Neural cell (in vitro differentiated cells): ENCODE measurements around the gene CLIP3.

Source experiments
- EP300 ChIP-seq: fragments of 450-650 bp; conservative IDR thresholded peaks from 2 replicates; pipeline ENCODE4 v1.6.1; 2014; ENCODE audit warnings: antibody characterized with exemption, mild to moderate bottlenecking, moderate library complexity; ENCODE audit not compliant: poor library complexity, severe bottlenecking
- EZH2 ChIP-seq: fragments of 200-600, 300-800 bp; shearing (Covaris generic), sonication (generic); IDR thresholded peaks from 2 replicates; pipeline ENCODE4 v1.6.1; 2014; ENCODE audit warnings: antibody characterized with exemption, low read length, borderline replicate concordance, mild to moderate bottlenecking; ENCODE audit not compliant: insufficient read depth, poor library complexity, severe bottlenecking
- POLR2AphosphoS5 ChIP-seq: IDR thresholded peaks from 2 replicates; pipeline ENCODE4 v1.6.1; 2012
- RAD21 ChIP-seq: fragments of 450-650 bp; conservative IDR thresholded peaks from 2 replicates; pipeline ENCODE4 v1.6.1; 2014; ENCODE audit warnings: antibody characterized with exemption, mild to moderate bottlenecking, moderate library complexity
- TAF1 ChIP-seq: IDR thresholded peaks from 2 replicates; pipeline ENCODE4 v1.6.1; 2012; ENCODE audit warnings: low read depth
- TF ChIP-seq, protein P1 (sequence below): fragments of 450-650 bp; IDR thresholded peaks from 2 replicates; pipeline ENCODE4 v1.5.1; 2014; ENCODE audit warnings: antibody characterized with exemption, mild to moderate bottlenecking, moderate library complexity; ENCODE audit not compliant: poor library complexity, severe bottlenecking

- TF ChIP-seq POLR2AphosphoS5 (no peak), RAD21 (no peak), EZH2 (no peak), EP300 (no peak), TAF1 (no peak)
- TF ChIP-seq, protein P1, sequence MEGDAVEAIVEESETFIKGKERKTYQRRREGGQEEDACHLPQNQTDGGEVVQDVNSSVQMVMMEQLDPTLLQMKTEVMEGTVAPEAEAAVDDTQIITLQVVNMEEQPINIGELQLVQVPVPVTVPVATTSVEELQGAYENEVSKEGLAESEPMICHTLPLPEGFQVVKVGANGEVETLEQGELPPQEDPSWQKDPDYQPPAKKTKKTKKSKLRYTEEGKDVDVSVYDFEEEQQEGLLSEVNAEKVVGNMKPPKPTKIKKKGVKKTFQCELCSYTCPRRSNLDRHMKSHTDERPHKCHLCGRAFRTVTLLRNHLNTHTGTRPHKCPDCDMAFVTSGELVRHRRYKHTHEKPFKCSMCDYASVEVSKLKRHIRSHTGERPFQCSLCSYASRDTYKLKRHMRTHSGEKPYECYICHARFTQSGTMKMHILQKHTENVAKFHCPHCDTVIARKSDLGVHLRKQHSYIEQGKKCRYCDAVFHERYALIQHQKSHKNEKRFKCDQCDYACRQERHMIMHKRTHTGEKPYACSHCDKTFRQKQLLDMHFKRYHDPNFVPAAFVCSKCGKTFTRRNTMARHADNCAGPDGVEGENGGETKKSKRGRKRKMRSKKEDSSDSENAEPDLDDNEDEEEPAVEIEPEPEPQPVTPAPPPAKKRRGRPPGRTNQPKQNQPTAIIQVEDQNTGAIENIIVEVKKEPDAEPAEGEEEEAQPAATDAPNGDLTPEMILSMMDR, result no peak
Observed at GRCh38 chr19:36064826-36065225, 32.2 kb upstream of the CLIP3 start.
